HepG2 (cell line): ENCODE data around the gene AFF4. TPM values are rescaled to one million over a fixed set of nuclear protein-coding genes. Genes with fewer than 3 reads are reported as not detected.
A peak's percentile ranks its signal among the peaks of the same experiment; 100 is the strongest.

Experiments used
- CCAR2 ChIP-seq: fragments of 200-400 bp; formaldehyde crosslinking; optimal IDR thresholded peaks from 2 replicates; pipeline ENCODE3; 2018; ENCODE audit warnings: low read depth, mild to moderate bottlenecking, low read length, moderate library complexity
- GABPB1 ChIP-seq: IDR thresholded peaks from 2 replicates; pipeline ENCODE4 v1.6.1; 2016; ENCODE audit warnings: mild to moderate bottlenecking, missing genetic modification reagents, moderate library complexity, missing compliant biosample characterization
- HNRNPH1 ChIP-seq: fragments of 200-400 bp; formaldehyde crosslinking; optimal IDR thresholded peaks from 2 replicates; pipeline ENCODE3; 2017; ENCODE audit warnings: mild to moderate bottlenecking, low read depth, low read length
- REXO4 ChIP-seq: sonication (generic); formaldehyde crosslinking; IDR thresholded peaks from 2 replicates; pipeline ENCODE4 v1.8.0; 2022; ENCODE audit warnings: missing genetic modification reagents, mild to moderate bottlenecking, borderline replicate concordance
- SMAD3 ChIP-seq: sonication (generic); formaldehyde crosslinking; IDR thresholded peaks from 2 replicates; pipeline ENCODE4 v1.4.0; 2020; ENCODE audit warnings: missing genetic modification reagents
- YEATS4 ChIP-seq: sonication (generic); formaldehyde crosslinking; IDR thresholded peaks from 2 replicates; pipeline ENCODE4 v1.4.0; 2020; ENCODE audit warnings: missing genetic modification reagents, borderline replicate concordance
- ZFP90 ChIP-seq: sonication (generic); formaldehyde crosslinking; IDR thresholded peaks from 2 replicates; pipeline ENCODE4 v1.8.0; 2022; ENCODE audit warnings: missing genetic modification reagents, mild to moderate bottlenecking, inconsistent platforms, borderline replicate concordance
- ZNF17 ChIP-seq: sonication (generic); formaldehyde crosslinking; IDR thresholded peaks from 2 replicates; pipeline ENCODE4 v1.5.0; 2020; ENCODE audit warnings: mild to moderate bottlenecking, missing genetic modification reagents
- ZNF501 ChIP-seq: sonication (generic); formaldehyde crosslinking; IDR thresholded peaks from 2 replicates; pipeline ENCODE4 v1.5.1; 2020; ENCODE audit warnings: mild to moderate bottlenecking, moderate library complexity, missing genetic modification reagents
- polyA plus RNA-seq, 8 experiments: library from polyadenylated mRNA; depleted of rRNA in 3 of 8; stranded (reverse) in 7 of 8; unstranded in 1 of 8; fragments of >200 nt; fragmentation: Illumina TruSeq in 4 of 8; extraction: Trizol in 4 of 8; gene quantifications; 2 replicates each; pipeline versions ENCODE4 v1.2.1 to v1.2.3, GENCODE V29; 2011 to 2016; ENCODE audit warnings: low read depth in 4 of 8, missing spikeins in 1 of 8, mixed read lengths in 1 of 8; ENCODE audit not compliant: insufficient read depth in 1 of 8
- total RNA-seq, 5 experiments: library from RNA; depleted of rRNA; stranded (reverse); fragments of >200 nt; fragmentation: Illumina TruSeq; extraction: Trizol; gene quantifications; 2 replicates each; pipeline ENCODE4 v1.2.3, GENCODE V29; 2016; ENCODE audit warnings: low read depth in 1 of 5
- TF ChIP-seq, protein P1 (sequence below): IDR thresholded peaks from 2 replicates; pipeline ENCODE4 v1.6.1; 2012; ENCODE audit warnings: low read depth, low read length, improper control_type of control experiment
- TF ChIP-seq, protein P2 (sequence below): sonication (generic); formaldehyde crosslinking; IDR thresholded peaks from 2 replicates; pipeline ENCODE4 v1.8.1; 2023; ENCODE audit warnings: missing genetic modification reagents, mild to moderate bottlenecking, borderline replicate concordance
- TF ChIP-seq, protein P3 (sequence below): sonication (generic); formaldehyde crosslinking; IDR thresholded peaks from 2 replicates; pipeline ENCODE4 v1.8.0; 2022; ENCODE audit warnings: missing genetic modification reagents, mild to moderate bottlenecking, moderate library complexity, borderline replicate concordance
- TF ChIP-seq, protein P4 (sequence below): sonication (generic); formaldehyde crosslinking; IDR thresholded peaks from 2 replicates; pipeline ENCODE4 v1.4.0; 2020; ENCODE audit warnings: missing genetic modification reagents, borderline replicate concordance
- TF ChIP-seq, protein P5 (sequence below): sonication (generic); formaldehyde crosslinking; IDR thresholded peaks from 2 replicates; pipeline ENCODE4 v1.9.0; 2021; ENCODE audit warnings: missing genetic modification reagents, borderline replicate concordance
- TF ChIP-seq, protein P6 (sequence below): sonication (generic); IDR thresholded peaks from 2 replicates; pipeline ENCODE4 v1.6.1; 2016; ENCODE audit warnings: low read depth, borderline replicate concordance
- TF ChIP-seq, protein P7 (sequence below): IDR thresholded peaks from 2 replicates; pipeline ENCODE4 v1.6.1; 2016; ENCODE audit warnings: missing compliant biosample characterization, missing genetic modification reagents, borderline replicate concordance
- TF ChIP-seq, protein P8 (sequence below): sonication (generic); formaldehyde crosslinking; IDR thresholded peaks from 2 replicates; pipeline ENCODE4 v1.4.0; 2020; ENCODE audit warnings: mild to moderate bottlenecking, missing genetic modification reagents, borderline replicate concordance

Gene AFF4
- total and polyA plus RNA-seq, 2 of the 13 experiments (the other 11 are each of a cell fraction or from before 2014, with no cell fraction given) = 22.1 to 25.5 TPM

DNA sequence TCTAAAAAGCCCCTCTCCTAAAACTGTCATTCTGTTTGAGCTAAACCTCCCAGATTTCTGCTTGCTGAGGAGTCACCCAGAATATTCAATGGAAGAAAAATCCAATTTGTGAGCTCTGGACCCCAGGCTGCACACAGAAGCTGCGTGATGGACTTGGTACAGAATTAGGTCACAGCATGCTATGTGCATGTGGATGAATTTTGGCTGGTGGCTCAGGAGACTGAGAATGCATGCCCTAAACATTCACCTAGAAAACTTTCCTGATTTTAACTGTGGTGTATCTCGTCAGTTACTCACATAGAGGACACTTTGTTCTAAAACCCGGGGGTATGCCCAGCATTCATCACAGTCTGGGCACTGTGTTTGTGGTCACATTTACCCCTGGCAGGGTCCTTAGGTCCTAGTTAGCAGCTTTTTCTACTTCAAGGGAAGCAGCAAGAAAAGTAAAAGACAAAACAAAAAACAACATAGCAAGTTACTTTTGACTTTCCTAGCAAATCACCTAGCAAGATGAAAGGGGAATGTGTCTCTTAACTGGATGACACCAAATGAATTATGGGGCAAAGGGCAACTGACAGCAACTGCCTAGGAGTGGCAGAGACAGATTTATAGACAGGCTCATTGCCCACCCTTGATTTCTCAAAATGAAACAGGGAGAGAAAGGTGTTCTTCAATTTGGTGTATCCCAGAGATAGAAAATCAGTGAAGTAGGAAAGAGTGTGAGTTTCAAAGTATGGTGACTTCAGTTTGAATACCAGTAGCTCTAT lies 124.7 kb downstream of the AFF4 start (continued):
- TF ChIP-seq, protein P1, sequence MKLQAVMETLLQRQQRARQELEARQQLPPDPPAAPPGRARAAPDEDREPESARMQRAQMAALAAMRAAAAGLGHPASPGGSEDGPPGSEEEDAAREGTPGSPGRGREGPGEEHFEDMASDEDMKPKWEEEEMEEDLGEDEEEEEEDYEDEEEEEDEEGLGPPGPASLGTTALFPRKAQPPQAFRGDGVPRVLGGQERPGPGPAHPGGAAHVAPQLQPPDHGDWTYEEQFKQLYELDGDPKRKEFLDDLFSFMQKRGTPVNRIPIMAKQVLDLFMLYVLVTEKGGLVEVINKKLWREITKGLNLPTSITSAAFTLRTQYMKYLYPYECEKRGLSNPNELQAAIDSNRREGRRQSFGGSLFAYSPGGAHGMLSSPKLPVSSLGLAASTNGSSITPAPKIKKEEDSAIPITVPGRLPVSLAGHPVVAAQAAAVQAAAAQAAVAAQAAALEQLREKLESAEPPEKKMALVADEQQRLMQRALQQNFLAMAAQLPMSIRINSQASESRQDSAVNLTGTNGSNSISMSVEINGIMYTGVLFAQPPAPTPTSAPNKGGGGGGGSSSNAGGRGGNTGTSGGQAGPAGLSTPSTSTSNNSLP = peak; percentile 27; the same call in 1 of the 2 replicates
- TF ChIP-seq, protein P2, sequence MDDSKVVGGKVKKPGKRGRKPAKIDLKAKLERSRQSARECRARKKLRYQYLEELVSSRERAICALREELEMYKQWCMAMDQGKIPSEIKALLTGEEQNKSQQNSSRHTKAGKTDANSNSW (CRISPR knock-in tag) = no peak
- TF ChIP-seq REXO4 (CRISPR knock-in tag) = no peak
- TF ChIP-seq SMAD3 (CRISPR knock-in tag) = 0 out of 2 replicates have a peak, but pooled peaks have one; percentile 5
- TF ChIP-seq CCAR2 = no peak
- TF ChIP-seq ZNF17 (CRISPR knock-in tag) = no peak
- TF ChIP-seq GABPB1 (CRISPR knock-in tag) = no peak
- no peak; the same call in 1 of the 2 replicates for TF ChIP-seq ZNF501
- TF ChIP-seq, protein P3, sequence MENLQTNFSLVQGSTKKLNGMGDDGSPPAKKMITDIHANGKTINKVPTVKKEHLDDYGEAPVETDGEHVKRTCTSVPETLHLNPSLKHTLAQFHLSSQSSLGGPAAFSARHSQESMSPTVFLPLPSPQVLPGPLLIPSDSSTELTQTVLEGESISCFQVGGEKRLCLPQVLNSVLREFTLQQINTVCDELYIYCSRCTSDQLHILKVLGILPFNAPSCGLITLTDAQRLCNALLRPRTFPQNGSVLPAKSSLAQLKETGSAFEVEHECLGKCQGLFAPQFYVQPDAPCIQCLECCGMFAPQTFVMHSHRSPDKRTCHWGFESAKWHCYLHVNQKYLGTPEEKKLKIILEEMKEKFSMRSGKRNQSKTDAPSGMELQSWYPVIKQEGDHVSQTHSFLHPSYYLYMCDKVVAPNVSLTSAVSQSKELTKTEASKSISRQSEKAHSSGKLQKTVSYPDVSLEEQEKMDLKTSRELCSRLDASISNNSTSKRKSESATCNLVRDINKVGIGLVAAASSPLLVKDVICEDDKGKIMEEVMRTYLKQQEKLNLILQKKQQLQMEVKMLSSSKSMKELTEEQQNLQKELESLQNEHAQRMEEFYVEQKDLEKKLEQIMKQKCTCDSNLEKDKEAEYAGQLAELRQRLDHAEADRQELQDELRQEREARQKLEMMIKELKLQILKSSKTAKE (CRISPR knock-in tag) = no peak
- TF ChIP-seq YEATS4 = no peak; the same call in 1 of the 2 replicates
- TF ChIP-seq, protein P4, sequence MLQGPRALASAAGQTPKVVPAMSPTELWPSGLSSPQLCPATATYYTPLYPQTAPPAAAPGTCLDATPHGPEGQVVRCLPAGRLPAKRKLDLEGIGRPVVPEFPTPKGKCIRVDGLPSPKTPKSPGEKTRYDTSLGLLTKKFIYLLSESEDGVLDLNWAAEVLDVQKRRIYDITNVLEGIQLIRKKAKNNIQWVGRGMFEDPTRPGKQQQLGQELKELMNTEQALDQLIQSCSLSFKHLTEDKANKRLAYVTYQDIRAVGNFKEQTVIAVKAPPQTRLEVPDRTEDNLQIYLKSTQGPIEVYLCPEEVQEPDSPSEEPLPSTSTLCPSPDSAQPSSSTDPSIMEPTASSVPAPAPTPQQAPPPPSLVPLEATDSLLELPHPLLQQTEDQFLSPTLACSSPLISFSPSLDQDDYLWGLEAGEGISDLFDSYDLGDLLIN (CRISPR knock-in tag) = no peak
- TF ChIP-seq, protein P5, sequence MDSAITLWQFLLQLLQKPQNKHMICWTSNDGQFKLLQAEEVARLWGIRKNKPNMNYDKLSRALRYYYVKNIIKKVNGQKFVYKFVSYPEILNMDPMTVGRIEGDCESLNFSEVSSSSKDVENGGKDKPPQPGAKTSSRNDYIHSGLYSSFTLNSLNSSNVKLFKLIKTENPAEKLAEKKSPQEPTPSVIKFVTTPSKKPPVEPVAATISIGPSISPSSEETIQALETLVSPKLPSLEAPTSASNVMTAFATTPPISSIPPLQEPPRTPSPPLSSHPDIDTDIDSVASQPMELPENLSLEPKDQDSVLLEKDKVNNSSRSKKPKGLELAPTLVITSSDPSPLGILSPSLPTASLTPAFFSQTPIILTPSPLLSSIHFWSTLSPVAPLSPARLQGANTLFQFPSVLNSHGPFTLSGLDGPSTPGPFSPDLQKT = no peak
- no peak for TF ChIP-seq ZFP90 (CRISPR knock-in tag)
- TF ChIP-seq, protein P6, sequence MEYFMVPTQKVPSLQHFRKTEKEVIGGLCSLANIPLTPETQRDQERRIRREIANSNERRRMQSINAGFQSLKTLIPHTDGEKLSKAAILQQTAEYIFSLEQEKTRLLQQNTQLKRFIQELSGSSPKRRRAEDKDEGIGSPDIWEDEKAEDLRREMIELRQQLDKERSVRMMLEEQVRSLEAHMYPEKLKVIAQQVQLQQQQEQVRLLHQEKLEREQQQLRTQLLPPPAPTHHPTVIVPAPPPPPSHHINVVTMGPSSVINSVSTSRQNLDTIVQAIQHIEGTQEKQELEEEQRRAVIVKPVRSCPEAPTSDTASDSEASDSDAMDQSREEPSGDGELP = no peak
- TF ChIP-seq HNRNPH1 = no peak
- TF ChIP-seq, protein P7, sequence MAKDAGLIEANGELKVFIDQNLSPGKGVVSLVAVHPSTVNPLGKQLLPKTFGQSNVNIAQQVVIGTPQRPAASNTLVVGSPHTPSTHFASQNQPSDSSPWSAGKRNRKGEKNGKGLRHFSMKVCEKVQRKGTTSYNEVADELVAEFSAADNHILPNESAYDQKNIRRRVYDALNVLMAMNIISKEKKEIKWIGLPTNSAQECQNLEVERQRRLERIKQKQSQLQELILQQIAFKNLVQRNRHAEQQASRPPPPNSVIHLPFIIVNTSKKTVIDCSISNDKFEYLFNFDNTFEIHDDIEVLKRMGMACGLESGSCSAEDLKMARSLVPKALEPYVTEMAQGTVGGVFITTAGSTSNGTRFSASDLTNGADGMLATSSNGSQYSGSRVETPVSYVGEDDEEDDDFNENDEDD (CRISPR knock-in tag) = no peak
- TF ChIP-seq, protein P8, sequence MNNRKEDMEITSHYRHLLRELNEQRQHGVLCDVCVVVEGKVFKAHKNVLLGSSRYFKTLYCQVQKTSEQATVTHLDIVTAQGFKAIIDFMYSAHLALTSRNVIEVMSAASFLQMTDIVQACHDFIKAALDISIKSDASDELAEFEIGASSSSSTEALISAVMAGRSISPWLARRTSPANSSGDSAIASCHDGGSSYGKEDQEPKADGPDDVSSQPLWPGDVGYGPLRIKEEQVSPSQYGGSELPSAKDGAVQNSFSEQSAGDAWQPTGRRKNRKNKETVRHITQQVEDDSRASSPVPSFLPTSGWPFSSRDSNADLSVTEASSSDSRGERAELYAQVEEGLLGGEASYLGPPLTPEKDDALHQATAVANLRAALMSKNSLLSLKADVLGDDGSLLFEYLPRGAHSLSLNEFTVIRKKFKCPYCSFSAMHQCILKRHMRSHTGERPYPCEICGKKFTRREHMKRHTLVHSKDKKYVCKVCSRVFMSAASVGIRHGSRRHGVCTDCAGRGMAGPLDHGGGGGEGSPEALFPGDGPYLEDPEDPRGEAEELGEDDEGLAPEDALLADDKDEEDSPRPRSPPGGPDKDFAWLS (CRISPR knock-in tag) = no peak
